HG03439 (cell line): Measurements from ENCODE around the gene CADM1.

Source experiments
- ATAC-seq: cut with Tn5 transposase; IDR thresholded peaks from one replicate; pipeline ENCODE4 v1.9.1; 2021; ENCODE audit warnings: mild to moderate bottlenecking, moderate library complexity; ENCODE audit not compliant: unreplicated experiment

The CADM1 gene

GRCh38 chr11:115161876-115162275 is 342.3 kb downstream of the CADM1 start:
- ATAC-seq = no peak

GRCh38 chr11:115159207-115159606 is 345.0 kb downstream of the CADM1 start:
- ATAC-seq = no peak

GRCh38 chr11:115158053-115158452 is 346.2 kb downstream of the CADM1 start:
- no peak for ATAC-seq

GRCh38 chr11:115157247-115157646 is 347.0 kb downstream of the CADM1 start:
- ATAC-seq = no peak

- no peak for ATAC-seq
These were observed 348.2 kb downstream of the CADM1 start for GRCh38 chr11:115155978-115156377.

GRCh38 chr11:115155320-115155719 is 348.9 kb downstream of the CADM1 start:
- no peak for ATAC-seq

GRCh38 chr11:115154355-115154736 is 349.9 kb downstream of the CADM1 start:
- ATAC-seq = no peak

GRCh38 chr11:115153731-115154354 is 350.4 kb downstream of the CADM1 start:
- no peak for ATAC-seq

GRCh38 chr11:115153135-115153534 is 351.1 kb downstream of the CADM1 start:
- ATAC-seq = no peak

GRCh38 chr11:115151010-115151409 is 353.2 kb downstream of the CADM1 start:
- no peak for ATAC-seq

GRCh38 chr11:115148691-115149090 is 355.5 kb downstream of the CADM1 start:
- ATAC-seq = no peak

- ATAC-seq = no peak
These were observed 356.1 kb downstream of the CADM1 start for GRCh38 chr11:115148101-115148500.

- no peak for ATAC-seq
These were observed 356.9 kb downstream of the CADM1 start for GRCh38 chr11:115147243-115147807.

GRCh38 chr11:115146425-115146824 is 357.8 kb downstream of the CADM1 start:
- ATAC-seq = no peak

- ATAC-seq = no peak
These were observed 358.9 kb downstream of the CADM1 start for GRCh38 chr11:115145324-115145723.

GRCh38 chr11:115144914-115145313 is 359.3 kb downstream of the CADM1 start:
- no peak for ATAC-seq

- ATAC-seq = no peak
These were observed 360.2 kb downstream of the CADM1 start for GRCh38 chr11:115144014-115144413.

- no peak for ATAC-seq
These were observed 362.7 kb downstream of the CADM1 start for GRCh38 chr11:115141231-115142114.

GRCh38 chr11:115135936-115136335 is 368.3 kb downstream of the CADM1 start:
- ATAC-seq = no peak

GRCh38 chr11:115134926-115135325 is 369.3 kb downstream of the CADM1 start:
- no peak for ATAC-seq

GRCh38 chr11:115133475-115134209 is 370.6 kb downstream of the CADM1 start:
- no peak for ATAC-seq
